HFF-Myc (cell line): ENCODE measurements around the gene TOP3A.

Experiments used
- DNase-seq: peaks from one replicate; pipeline ENCODE4 v3.0.0-alpha.2; 2011; ENCODE audit warnings: low read depth; ENCODE audit errors: extremely low read depth
- H3K4me3 ChIP-seq: replicated peaks from 2 replicates; pipeline ENCODE4 v1.5.1; 2011; ENCODE audit warnings: low read depth, mild to moderate bottlenecking, control low read depth, low read length
- TF ChIP-seq, protein P1 (sequence below): IDR thresholded peaks from 2 replicates; pipeline ENCODE4 v1.5.1; 2012; ENCODE audit warnings: mild to moderate bottlenecking, low read depth, low read length, control low read depth; ENCODE audit errors: missing control alignments

Gene TOP3A

DNA sequence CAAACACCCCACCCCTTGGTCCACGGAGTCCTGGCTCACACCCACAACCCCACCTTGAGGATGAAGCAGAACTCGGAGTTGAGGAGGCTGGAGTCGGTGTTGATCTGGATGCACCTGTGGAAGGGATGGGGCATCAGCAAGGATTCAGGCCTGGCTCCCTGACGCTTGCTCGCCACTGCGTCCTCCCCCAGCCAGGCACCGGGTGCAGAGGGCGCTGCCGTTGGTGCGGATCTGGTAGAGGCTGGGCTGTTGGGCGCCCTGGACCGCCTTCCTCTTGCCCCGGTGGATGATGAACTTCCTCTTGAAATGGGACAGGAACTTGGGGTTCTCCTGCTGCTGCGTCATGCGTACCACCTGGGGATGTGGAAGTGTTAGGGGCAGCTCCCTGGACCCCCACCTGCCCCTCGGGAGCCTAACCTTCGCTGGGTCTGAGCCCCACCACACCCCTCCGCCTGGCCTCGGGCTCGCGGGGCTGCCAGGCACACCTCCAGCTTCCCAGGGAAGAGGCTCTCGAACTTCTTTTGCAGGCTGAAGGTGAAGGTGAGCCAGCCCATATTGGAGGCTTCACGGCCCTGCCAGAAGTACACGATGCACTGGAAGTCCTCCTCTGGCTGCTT, 68.6 kb downstream of the TOP3A start:
- TF ChIP-seq, protein P1, sequence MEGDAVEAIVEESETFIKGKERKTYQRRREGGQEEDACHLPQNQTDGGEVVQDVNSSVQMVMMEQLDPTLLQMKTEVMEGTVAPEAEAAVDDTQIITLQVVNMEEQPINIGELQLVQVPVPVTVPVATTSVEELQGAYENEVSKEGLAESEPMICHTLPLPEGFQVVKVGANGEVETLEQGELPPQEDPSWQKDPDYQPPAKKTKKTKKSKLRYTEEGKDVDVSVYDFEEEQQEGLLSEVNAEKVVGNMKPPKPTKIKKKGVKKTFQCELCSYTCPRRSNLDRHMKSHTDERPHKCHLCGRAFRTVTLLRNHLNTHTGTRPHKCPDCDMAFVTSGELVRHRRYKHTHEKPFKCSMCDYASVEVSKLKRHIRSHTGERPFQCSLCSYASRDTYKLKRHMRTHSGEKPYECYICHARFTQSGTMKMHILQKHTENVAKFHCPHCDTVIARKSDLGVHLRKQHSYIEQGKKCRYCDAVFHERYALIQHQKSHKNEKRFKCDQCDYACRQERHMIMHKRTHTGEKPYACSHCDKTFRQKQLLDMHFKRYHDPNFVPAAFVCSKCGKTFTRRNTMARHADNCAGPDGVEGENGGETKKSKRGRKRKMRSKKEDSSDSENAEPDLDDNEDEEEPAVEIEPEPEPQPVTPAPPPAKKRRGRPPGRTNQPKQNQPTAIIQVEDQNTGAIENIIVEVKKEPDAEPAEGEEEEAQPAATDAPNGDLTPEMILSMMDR = no peak
- no peak overlapping the region for H3K4me3 ChIP-seq
- no peak for DNase-seq

DNA sequence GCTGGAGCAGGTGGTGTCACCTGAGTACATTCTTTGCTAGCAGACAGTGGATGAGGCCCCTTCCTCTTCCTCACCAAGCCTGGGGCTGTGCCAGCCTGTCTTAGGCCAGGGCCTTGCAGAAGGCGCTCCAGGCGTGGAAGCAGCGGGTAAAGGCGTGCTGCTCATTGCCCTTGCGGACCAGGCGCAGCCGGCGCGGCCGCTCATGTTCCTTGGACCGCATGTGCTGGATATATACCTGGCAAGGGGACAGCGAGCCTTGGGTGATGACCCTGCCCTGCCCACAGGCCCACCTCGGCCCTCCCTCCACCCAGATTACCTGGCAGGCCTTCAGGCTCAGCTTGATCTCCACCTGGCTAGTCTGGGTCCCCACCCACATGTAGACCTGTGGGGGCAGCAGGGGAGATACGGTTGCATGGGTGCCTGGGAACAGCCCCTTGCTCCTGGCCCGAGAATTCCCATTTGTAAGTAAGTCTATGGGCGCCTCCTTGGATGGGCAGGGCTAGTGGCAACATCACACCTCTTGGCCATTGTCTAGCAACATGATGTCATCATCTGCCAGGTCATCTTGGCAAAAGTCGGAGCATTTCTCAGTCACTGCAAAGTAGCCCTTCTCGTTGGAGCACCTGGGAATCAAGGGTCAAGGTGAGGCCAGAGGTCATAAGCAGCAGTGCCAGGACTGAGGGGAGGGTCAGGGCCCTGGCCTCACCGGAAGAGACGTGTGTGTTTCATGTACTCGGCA, 69.6 kb downstream of the TOP3A start:
- TF ChIP-seq, protein P1 = no peak
- no peak overlapping the region for H3K4me3 ChIP-seq
- DNase-seq = no peak

DNA sequence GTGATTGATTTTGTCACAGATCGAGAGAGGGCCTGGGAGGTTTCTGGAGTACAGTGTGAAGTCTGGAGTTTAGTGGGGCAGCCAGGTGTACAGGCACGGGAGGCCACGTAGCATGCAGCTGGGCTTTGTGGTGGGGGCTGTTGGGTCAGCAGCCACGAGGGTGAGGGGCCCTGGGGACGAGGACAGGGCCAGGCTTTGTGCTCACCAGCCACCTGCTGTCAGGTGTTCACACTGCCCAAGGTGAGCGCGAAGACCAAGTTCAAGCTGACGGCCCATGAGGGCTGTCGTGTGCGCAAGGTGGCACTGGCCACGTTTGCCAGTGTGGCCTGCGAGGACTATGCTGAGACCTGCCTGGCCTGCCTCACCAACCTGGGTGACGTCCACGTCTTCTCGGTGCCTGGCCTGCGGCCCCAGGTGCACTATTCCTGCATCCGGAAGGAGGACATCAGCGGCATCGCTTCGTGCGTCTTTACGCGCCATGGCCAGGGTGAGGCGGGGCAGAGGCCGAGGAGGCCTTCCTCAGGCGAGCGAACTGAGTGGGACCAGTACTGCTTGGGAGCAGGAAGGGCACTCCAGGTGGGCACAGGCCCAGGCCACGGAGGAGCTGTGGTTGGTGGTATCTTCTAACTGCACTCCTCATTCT, 73.4 kb downstream of the TOP3A start:
- no peak for DNase-seq
- TF ChIP-seq, protein P1 = no peak
- no peak overlapping the region for H3K4me3 ChIP-seq

DNA sequence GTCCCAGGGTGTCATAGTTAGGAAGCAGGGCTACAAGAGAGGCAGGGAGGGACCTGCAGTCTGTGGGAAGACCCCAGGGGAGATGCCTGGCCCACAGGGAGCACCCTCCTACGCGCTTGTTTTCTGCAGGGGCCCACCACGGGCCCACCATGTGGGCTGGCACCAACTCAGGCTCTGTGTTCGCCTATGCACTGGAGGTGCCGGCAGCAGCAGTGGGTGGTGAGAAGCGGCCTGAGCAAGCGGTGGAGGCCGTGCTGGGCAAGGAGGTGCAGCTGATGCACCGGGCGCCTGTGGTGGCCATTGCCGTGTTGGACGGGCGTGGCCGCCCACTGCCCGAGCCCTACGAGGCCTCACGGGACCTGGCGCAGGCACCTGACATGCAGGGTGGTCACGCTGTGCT, 74.3 kb downstream of the TOP3A start:
- H3K4me3 ChIP-seq = no peak overlapping the region
- TF ChIP-seq, protein P1 = no peak
- no peak for DNase-seq

DNA sequence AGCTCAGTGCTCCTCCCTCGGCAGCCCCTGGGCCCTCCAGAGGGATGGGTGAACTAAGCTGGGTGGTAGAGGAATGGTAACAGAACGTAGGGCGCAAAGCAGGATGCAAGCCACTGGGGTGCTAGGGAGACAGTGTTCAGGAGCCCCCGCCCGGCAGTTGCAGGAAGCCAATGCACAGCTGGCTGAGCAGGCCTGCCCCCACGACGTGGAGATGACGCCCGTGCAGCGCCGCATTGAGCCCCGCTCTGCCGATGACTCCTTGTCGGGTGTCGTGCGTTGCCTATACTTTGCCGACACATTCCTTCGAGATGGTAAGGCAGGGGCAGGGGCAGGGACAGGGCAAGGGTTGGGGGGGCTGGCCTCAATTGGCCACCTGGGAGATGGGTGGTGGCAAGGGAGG, 76.5 kb downstream of the TOP3A start:
- TF ChIP-seq, protein P1 = no peak
- no peak overlapping the region for H3K4me3 ChIP-seq
- DNase-seq = no peak

DNA sequence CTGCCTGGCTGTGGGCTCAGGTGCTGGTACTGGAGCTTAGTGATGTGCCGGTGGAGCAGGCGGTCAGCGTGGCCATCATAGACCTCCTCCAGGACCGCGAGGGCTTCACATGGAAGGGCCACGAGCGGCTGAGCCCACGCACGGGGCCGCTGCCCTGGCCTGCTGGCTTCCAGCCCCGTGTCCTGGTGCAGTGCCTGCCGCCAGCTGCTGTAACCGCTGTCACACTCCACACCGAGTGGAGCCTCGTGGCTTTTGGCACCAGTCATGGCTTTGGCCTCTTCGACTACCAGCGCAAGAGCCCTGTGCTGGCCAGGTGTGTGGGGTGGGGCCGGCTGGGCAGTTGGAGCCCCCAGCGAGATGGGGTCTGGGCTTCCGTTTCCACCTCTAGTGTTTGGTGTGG, 77.3 kb downstream of the TOP3A start:
- DNase-seq = no peak
- TF ChIP-seq, protein P1 = no peak
- no peak overlapping the region for H3K4me3 ChIP-seq
